H54 (cell line): ENCODE measurements around the gene SLC6A17.

Experiments used
- DNase-seq: peaks from one replicate; pipeline ENCODE4 v3.0.0; 2011; ENCODE audit warnings: low spot score, mixed read lengths; ENCODE audit not compliant: insufficient read length
- FAIRE-seq: peaks from 3 replicates; lab custom pipeline; 2011; peaks lifted over from hg19 to GRCh38; lab: Jason Lieb, UNC
- POLR2A ChIP-seq: IDR thresholded peaks from 2 replicates; pipeline ENCODE4 v1.6.1; 2011; ENCODE audit warnings: low read depth, mild to moderate bottlenecking, low read length

Gene SLC6A17

GRCh38 chr1:110195196-110195595 is 44.9 kb downstream of the SLC6A17 start:
- DNase-seq, result no peak
- no peak for TF ChIP-seq POLR2A
- FAIRE-seq, result no peak

- DNase-seq (peak; percentile 88), FAIRE-seq (peak; percentile 53)
- TF ChIP-seq POLR2A, result no peak
These were observed 46.8 kb downstream of the SLC6A17 start for GRCh38 chr1:110196917-110197765.

GRCh38 chr1:110197905-110198629 is 47.8 kb downstream of the SLC6A17 start:
- FAIRE-seq (no peak), DNase-seq (no peak)

GRCh38 chr1:110198746-110199145 is 48.5 kb downstream of the SLC6A17 start:
- no peak for TF ChIP-seq POLR2A
- FAIRE-seq (no peak), DNase-seq (no peak)

More at GRCh38 chr1:110197905-110198629, 47.8 kb downstream of the SLC6A17 start:
- TF ChIP-seq POLR2A, result no peak

GRCh38 chr1:110200190-110200589 is 49.9 kb downstream of the SLC6A17 start:
- DNase-seq (no peak), FAIRE-seq (no peak)
- no peak for TF ChIP-seq POLR2A

- FAIRE-seq, result no peak
- no peak for DNase-seq
- no peak for TF ChIP-seq POLR2A
These were observed 50.4 kb downstream of the SLC6A17 start for GRCh38 chr1:110200666-110201065.

GRCh38 chr1:110201157-110201825 is 51.0 kb downstream of the SLC6A17 start:
- FAIRE-seq (no peak), DNase-seq (no peak)
- no peak for TF ChIP-seq POLR2A

- TF ChIP-seq POLR2A, result no peak
- FAIRE-seq, result peak; percentile 11
- peak; percentile 59 for DNase-seq
These were observed 52.8 kb downstream of the SLC6A17 start for GRCh38 chr1:110203021-110203661.

- DNase-seq (no peak), FAIRE-seq (no peak)
- no peak for TF ChIP-seq POLR2A
These were observed 54.9 kb downstream of the SLC6A17 start for GRCh38 chr1:110205156-110205555.

- FAIRE-seq (no peak), DNase-seq (no peak)
- no peak for TF ChIP-seq POLR2A
These were observed 55.4 kb downstream of the SLC6A17 start for GRCh38 chr1:110205591-110206155.

GRCh38 chr1:110206261-110206920 is 56.1 kb downstream of the SLC6A17 start:
- FAIRE-seq (no peak), DNase-seq (no peak)
- no peak for TF ChIP-seq POLR2A

GRCh38 chr1:110207831-110208230 is 57.5 kb downstream of the SLC6A17 start:
- TF ChIP-seq POLR2A, result no peak
- FAIRE-seq (no peak), DNase-seq (peak; percentile 67)
